DMS114 treated with DMSO at 0.1 percent for 48 hours (cell line): Measurements from ENCODE around the gene FGF19.
"Not testable (repeated sequence)": the region's sequence is repeated elsewhere in the genome, so short reads cannot be mapped to it uniquely, and the experiment has no call there.

Source experiments
- DNase-seq: peaks from one replicate; lab custom pipeline; 2025; ENCODE audit not compliant: unreplicated experiment; lab: John Stamatoyannopoulos, UW

Gene FGF19

DNA sequence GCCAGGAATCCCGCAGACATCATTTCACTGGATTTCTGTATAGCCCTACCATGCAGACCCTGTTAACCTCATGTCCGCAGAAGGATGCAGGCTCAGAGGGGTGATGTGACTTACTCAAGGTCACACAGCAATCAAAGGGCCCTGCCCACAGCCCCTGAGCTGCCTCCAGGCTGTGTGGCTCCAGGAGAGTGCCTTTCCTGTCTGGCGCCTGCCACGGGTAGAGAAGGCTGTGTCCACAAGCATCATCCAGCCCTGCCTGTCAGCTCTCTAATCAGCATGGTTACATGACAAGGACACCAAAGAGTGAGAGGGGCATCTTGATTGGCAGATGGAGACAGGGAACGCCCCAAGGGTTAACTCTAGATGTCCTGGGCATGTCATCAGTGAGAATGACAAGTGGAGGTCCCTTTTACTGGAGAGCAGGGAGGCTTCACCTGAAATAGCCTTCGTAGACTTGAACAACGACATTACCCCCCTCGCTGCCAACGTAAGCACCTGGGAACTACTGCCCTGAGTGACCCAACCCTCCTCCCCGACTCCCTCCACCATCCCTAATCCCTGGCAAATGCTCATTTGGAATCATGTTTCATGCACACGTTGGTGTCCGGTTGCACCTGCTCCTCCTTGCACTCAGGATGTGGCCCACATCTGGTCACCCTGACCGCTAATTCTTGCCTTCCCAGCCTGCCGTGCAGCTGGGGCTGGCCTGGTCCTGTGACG lies 6.9 kb downstream of the FGF19 start:
- no peak for DNase-seq

DNA sequence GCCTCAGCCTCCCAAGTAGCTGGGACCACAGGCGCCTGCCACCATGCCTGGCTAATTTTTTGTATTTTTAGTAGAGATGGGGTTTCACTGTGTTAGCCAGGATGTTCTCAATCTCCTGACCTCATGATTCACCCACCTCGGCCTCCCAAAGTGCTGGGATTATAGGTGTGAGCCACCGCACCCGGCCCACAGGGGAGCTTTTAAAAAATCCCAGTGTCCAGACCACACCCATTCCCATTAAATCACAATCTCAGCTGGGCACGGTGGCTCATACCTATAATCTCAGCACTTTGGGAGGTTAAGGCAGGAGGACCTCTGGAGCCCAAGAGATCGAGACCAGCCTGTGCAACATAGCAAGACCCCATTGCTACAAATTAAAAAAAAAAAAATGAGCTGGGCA lies 7.8 kb downstream of the FGF19 start:
- not testable (repeated sequence) for DNase-seq

- no peak for DNase-seq
These were observed 8.2 kb downstream of the FGF19 start for GRCh38 chr11:69695581-69695980.

GRCh38 chr11:69694781-69695180 lies 9.0 kb downstream of the FGF19 start:
- no peak for DNase-seq

DNA sequence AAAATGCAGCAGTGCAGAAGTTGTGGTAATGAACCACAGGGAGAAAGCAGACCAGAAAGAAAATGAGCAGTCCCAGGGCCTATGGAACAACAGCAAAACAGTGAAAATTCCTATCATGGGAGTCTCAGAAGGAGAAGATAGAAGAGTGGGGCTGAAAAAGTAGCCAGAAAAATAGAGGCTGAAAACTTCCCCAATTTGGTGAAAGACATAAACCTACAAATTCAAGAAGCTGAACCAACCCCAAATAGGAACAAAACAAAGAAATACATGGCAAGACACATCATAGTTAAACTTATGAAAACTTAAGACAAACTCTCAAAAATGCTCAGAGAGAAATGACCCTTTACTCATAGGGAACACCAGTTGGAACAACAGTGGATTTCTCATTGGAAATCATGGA lies 11.4 kb downstream of the FGF19 start:
- no peak for DNase-seq

- DNase-seq, result no peak
These were observed 12.4 kb downstream of the FGF19 start for GRCh38 chr11:69691463-69691862.

GRCh38 chr11:69689484-69690319 lies 14.1 kb downstream of the FGF19 start:
- DNase-seq, result no peak

DNA sequence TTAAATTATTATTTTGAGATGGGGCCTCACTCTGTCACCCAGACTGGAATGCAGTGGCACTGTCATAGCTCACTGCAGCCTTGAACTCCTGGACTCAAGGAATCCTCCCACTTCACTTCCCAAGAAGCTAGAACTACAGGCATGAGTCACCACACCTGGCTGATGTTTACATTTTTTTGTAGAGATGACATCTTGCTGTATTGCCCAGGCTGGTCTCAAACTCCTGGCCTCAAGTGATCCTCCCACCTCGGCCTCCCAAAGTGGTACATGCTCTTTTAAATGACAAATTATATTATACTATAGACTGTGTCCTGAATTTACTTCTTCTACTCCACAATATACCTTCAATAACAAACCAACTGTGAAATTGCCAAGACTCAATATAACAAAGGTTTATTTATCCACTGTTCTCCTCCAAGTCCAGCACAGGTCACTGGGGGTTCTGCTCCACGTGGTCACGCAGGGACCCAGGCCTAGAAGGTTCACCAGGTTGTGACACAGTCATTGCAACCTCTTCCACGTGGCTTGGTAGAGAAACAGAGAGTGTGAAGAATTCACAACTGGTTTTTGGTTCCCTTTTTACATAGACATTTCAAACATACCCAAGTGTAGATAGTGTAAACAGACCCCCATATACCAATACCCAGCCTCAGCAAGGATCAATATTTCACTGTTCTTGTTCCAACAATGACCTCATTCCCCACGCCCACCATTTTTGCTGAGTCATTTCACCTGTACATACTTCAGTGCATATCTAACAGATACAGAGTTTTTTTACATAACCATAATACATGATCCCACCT lies 15.7 kb downstream of the FGF19 start:
- DNase-seq, result not testable (repeated sequence)

GRCh38 chr11:69686856-69687255 lies 17.0 kb downstream of the FGF19 start:
- DNase-seq, result no peak

DNA sequence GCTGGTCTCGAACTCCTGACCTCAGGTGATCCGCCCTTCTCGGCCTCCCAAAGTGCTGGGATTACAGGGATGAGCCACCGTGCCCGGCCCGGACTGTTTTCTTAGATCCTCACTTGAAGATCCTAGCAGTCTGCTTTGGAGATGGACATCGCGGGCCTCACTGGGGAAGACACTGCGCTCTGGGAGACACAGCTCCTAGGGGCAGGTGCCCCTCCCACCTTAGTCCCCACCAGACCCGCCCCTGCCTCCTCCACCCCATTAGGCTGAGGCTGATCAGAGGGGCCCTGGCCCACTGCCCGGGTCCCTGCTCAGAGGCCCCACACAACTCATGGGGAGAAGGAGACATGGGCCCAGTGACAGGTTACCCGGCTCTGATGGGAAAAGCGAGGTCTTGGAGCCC lies 17.4 kb downstream of the FGF19 start:
- no peak for DNase-seq

DNA sequence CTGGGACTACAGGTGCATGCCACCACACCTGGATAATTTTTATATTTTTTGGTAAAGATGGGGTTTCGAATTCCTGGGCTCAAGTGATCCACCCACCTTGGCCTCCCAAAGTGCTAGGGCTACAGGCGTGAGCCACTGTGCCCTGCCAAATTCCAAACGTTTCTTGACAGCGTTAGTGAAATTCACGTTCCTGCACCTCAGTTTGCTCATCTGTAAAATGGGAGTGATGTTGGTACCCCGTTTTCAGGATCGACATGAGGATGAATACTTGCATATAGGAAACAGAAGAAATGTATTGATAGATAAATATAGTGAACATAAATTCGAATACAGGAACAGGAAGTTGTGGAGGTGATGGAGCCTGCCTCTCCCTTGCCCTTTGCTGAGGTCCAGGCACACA lies 18.5 kb downstream of the FGF19 start:
- DNase-seq, result no peak

- DNase-seq, result no peak
These were observed 19.2 kb downstream of the FGF19 start for GRCh38 chr11:69684651-69685050.

DNA sequence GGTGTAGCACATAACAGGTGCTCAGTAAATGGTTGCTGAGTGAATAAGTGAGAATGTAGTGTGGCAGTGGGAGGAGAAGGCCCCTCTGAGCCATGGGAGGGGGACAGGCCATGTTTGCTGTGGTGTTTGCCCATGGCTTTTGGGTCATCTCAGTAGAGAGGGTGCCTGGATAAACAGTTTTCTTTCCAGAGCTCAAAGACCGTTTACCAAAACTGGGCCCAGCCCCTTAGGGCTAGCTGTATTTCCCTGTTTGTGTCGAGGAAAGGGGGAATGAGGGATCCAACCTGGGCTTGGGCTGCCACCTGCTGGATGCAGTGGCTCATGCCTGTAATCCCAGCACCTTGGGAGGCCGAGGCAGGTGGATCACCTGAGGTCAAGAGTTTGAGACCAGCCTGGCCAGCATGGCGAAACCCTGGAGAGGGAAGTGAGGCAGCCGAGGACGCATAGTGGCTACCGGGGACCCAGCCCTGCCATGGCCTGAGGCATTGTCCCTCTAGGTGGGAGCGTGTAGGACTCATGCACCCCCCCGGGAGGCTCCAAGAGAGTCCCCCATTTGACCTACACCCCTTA lies 20.0 kb downstream of the FGF19 start:
- no peak for DNase-seq

DNA sequence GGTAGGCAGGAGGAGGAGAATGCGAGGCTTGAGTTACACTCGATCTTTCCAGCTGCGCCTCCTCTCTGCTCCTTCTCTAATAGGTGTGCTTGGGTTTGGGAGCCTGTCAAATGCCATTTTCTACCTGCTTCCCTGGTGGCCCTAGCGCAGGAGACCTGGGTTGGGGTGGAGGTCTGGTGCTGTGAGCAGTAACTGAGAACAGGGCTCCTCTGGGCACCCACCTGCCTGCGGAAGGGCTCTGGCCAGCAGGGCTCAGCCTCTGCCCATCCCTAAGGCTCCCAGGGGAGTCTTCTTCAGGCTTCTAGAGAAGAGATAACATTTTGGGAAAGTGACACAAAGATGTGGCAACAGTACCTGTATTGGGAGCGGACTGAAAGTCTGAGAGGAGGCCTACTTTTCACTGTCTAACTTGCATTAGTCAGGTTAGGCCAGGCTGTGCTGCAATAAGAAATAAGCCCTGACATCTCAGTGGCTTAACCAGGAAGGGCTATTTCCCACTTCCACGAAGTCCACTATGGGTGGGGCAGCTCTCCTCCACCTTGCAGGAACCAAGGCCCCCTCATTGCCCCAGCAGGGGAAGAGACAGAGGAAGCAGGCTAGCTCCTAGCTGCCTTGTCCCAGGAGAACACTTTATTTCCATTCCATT lies 21.0 kb downstream of the FGF19 start:
- DNase-seq, result no peak

GRCh38 chr11:69682221-69682620 lies 21.6 kb downstream of the FGF19 start:
- DNase-seq, result no peak

DNA sequence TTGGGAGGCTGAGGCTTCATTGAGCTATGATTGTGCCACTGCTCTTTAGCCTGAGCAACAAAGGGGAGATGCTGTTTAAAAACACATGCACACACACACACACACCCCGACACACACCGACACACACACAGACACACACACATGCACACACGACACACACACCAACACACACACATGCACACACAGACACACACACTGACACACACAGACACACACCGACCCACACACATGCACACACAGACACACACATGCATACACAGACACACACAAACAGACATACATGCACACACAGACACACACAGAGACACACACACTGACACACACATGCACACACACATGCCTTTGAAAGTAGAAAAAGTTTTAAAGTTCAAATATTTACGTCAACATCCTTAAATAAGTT lies 23.1 kb downstream of the FGF19 start:
- DNase-seq, result no peak

- DNase-seq, result peak; percentile 82
These were observed 26.1 kb downstream of the FGF19 start for GRCh38 chr11:69677749-69678148.

- peak; percentile 100 for DNase-seq
These were observed 28.7 kb downstream of the FGF19 start, which contains the start of gene LTO1 for GRCh38 chr11:69674886-69675714. LTO1 (minus strand) TSS chr11:69675353; CDS start chr11:69675239, 114 bp downstream.

DNA sequence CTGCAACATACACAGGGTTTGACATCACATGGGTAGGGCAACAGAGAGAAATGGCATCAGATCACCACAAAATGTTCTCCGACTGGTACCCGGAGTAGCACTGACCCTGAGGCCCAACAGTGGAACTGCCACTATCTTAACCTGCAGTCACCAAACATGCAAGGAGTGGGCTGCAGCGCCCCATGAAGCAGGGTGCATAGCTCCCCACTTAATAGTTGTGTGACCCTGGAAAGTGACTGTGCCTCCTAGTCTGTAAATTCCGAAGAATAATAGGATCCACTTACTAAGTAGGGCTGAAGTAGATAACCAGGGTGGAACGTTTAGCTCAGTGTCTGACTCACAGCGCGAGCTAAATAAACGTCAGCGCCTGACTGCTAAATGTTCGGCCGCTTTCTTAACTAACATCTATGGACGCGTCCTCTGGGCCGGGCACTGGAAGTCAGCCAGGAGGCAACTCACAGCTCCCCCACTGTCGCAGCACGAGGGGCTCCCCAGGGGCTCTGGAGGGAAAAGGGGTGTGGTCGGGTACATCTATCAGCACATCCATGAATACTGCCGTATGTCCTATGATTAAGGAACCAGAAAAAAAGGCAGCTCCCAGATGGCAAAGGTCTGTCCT lies 29.4 kb downstream of the FGF19 start:
- no peak for DNase-seq
